OCI-M2 (cell line): Measurements from ENCODE around the gene AGAP1.

Experiments
- DNase-seq: peaks from one replicate; lab custom pipeline; 2025; ENCODE audit not compliant: unreplicated experiment; lab: John Stamatoyannopoulos, UW

The AGAP1 gene

GRCh38 chr2:235727174-235727573 lies 233.3 kb downstream of the AGAP1 start:
- DNase-seq = no peak

- DNase-seq = no peak
Observed at GRCh38 chr2:235727891-235728799, 234.3 kb downstream of the AGAP1 start.

DNA sequence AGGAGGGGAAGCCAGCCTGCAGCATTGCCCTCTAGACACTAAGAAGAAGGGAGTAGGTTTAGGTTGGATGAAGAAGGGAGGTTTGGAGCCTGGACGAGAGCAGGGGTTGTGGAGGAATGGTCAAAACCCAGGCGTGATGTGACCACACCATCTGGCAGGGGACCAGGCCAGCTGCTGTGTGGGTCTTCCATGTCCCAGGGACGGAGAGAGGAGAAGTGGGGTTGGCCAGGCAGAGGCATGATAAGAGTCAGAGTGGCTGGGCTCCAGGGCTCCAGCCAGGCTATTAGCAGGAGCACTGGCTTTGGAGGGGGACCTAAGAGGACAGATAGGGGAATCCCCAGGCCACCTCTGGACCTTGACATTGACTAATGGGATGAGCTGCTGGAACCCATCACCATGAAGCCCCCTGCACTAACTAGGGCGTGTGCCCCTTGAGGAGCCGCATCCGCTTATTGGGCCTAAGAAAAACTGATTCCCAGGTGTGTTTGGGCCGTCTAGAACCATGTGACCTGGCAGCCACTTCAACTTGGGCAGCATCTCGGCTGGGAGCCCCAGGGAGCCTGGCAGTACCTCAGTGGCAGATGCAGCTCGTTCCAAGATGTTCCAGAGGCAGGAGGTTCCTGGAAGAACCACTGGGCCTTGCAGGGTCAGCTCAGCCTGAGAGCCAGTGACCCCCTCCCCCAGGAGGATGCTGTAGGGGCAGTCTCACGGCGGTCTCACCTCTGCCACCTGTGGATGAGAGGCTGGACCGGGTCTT lies 235.1 kb downstream of the AGAP1 start:
- DNase-seq = no peak

- DNase-seq = no peak
Observed at GRCh38 chr2:235729557-235729947, 235.7 kb downstream of the AGAP1 start.

- DNase-seq = no peak
Observed at GRCh38 chr2:235730115-235730514, 236.3 kb downstream of the AGAP1 start.

GRCh38 chr2:235733761-235734160 lies 239.9 kb downstream of the AGAP1 start:
- DNase-seq = no peak

- DNase-seq = no peak
Observed at GRCh38 chr2:235734168-235734567, 240.3 kb downstream of the AGAP1 start.

DNA sequence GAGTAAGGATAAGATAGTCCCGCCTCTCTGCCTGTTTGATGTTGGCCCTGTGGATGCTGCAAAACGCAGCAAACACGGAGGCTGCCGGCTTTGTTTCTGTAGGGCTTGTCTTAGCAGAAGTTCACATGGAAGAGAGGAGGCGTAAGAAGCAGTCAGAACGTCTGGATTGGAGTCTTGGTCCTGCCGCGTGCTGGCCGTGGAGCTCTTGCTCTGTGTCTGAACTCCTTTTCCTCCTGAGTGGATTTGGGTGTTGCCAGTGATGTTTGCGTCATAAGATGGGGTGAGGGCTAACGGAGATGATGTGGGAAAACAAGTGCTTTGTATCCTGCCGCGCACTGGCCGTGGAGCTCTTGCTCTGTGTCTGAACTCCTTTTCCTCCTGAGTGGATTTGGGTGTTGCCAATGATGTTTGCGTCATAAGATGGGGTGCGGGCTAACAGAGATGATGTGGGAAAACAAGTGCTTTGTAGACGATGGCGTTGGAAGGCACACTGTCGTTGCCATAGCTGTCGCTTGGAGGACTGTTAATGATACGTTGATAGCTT lies 240.9 kb downstream of the AGAP1 start:
- no peak for DNase-seq

GRCh38 chr2:235737396-235737795 lies 243.6 kb downstream of the AGAP1 start:
- no peak for DNase-seq

GRCh38 chr2:235737840-235738239 lies 244.0 kb downstream of the AGAP1 start:
- no peak for DNase-seq

- no peak for DNase-seq
Observed at GRCh38 chr2:235739704-235740415, 246.0 kb downstream of the AGAP1 start.

DNA sequence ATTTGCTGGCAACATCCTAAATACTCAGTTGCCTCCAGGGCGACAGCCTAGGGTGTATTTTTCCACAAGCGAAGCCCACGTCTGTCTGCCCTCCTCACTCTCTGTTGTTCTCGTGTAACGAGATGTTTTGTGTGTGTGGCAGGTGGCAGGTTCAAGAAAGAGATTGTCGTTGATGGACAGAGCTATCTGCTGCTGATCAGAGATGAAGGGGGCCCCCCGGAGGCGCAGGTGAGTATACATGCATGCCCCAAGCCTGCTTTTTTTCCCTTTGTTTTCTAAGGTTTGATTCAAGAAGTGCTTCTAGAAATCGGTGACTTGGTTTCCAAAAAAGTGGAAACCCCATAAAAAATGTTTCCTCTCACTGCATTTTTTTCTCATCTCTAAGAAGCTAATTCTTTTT lies 247.0 kb downstream of the AGAP1 start:
- no peak for DNase-seq

DNA sequence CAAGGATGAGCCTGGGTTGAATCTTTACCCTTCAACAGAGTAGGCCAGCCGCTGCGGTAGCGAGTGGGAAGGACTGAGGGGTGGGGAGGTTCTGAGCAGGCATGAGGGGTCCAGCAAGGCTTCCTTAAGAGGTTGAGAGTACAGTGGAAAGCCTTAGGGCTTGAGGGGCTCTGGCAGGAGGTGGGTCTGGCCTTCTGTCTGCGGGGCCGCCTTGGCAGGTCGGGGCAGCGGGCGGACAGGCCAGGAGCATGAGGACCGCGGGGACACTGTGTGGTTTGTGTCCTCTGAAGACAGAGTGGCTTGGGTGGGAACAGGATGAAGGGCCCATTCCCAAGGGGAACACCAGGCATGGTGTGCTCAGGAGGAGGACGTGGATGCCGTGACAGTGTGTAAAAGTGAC lies 250.3 kb downstream of the AGAP1 start:
- DNase-seq = no peak

DNA sequence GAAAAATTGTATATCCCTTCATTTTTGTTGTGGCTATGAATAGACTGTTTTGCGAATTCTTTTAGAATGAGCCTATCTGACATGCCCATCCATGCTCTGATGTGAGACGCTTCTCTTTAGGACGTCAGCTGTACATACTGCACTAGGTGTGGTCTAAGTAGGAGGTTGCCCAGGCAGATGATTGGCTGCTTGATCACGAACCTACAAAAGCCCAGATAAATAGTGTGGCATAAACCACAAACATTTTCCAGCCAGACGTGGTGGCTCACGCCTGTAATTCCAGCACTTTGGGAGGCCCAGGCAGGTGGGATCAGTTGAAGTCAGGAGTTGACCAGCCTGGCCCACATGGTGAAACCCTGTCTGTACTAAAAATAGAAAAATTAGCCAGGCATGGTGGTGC lies 251.8 kb downstream of the AGAP1 start:
- no peak for DNase-seq

DNA sequence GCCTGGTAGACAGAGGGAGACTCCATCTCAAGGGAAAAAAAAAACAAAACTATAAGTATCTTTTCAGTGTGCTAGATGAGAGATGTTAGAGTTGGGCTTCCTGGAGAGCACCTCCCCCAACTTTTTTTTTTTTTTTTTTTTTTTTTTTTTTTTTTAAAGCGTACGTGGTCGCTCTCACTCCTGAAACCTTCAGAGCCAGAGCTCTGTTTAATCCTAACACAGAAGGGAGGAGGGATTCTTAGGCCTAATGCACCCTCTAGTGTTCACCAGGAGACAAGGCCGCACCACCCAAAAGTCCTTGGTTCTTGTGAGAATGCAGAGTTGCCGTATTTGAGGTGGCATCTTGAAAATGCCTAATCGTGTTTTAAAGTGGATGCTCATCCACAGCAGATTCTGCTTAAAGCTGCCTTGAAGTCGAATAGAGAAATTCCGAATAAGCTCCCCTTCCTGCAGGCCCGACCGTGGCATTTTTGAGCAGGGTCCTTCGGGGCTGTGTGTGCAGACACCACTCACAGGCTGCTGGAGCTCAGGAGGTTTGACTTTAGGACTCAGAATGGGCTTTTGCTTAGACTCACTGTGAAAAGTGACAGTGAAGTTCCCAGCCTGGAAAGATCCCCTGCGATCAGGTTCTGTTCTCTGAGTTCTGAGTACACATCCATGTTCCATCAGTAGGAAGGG lies 252.6 kb downstream of the AGAP1 start:
- DNase-seq = no peak

- DNase-seq = no peak
Observed at GRCh38 chr2:235747001-235747785, 253.3 kb downstream of the AGAP1 start.

DNA sequence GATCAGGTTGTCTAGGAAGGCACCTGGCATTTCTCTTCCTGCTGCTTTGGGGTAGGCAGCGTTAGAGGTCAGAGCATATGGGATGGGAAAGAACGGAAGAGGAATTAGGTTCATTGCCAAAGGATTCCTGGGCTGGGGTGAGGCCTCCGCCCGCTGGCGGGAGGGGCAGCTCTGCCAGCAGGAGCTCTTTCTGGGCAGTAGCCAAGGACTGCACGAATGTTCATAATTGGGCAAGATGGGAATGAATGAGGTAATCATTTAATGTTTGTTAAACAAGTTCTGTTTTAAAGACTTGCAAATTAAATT lies 253.9 kb downstream of the AGAP1 start:
- no peak for DNase-seq

- no peak for DNase-seq
Observed at GRCh38 chr2:235749121-235749770, 255.4 kb downstream of the AGAP1 start.

- no peak for DNase-seq
Observed at GRCh38 chr2:235749771-235750160, 255.9 kb downstream of the AGAP1 start.

DNA sequence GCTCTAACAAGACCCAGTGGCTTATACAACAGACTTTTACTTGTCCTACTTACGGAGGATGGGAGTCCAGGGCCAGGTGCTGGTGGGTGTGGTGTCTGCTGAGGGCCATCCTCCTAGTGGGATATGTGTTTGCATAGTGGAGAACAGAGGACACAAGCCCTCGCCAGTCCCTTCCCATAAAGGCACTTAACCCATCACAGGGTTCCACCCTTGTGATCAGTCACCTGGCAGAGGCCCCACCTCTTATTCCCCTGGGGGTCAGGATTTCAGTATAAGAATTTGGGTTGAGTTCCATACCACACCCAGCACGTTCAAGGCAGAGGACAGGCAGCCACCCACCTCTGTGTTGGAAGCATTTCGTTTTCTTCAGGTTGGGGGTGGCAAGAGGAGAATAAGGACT lies 259.0 kb downstream of the AGAP1 start:
- DNase-seq = no peak
